ENCODE measurements around the gene HOXC6. TPM values are rescaled to one million over a fixed set of nuclear protein-coding genes. Genes with fewer than 3 reads are reported as not detected.

HOXC6 gene
- total RNA-seq, 1 experiment from 2014 or later, result 7.1 TPM

DNA sequence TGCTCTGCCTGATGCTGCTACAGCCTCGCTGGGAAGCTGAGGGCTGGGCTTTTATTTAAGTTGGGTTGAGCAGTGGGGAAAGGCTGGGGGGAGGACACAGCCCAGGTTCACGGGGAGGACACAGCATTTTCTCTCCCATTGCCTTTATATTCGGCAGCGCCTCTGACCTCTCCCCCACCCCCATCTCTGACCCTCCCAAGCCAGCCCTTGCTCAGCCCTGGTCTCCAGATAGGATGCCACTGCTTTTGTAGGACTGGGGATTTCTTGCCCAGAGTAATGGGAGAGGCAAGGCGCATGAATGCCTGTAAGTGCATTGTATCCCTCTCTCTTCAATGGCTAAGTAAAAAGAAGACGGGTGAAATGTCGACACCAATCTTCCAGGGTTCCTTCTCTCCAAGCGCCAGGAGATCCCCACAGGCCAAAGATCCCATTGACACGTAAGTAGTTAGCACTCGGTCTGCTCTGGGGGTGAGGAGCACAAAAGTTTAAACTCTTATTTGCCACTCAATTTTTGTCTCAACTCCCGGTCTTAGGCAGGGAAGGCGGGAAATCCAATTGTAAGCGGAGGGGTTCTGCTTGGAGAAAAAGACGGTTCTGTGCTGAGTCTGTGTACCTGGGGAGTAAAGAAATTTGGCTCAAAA, 30.0 kb downstream of the HOXC6 start:
- H3K4me1 Mint-ChIP-seq (ENCODE audit: insufficient read depth, unreplicated experiment), result no peaks in the 10 kb centered on the region
- BruUV-seq (replicated peaks), result no TSS peak
- ChIA-PET CTCF (no interaction called here), POLR2A (no interaction called here)
- H3K27me3 Mint-ChIP-seq (ENCODE audit: insufficient read depth, unreplicated experiment), result peaks cover 12% of the 10 kb centered on the region
- H3K36me3 Mint-ChIP-seq (ENCODE audit: insufficient read depth, unreplicated experiment), result no peaks in the 10 kb centered on the region
- no peaks in the 10 kb centered on the region for H3K9me3 Mint-ChIP-seq (ENCODE audit: unreplicated experiment)
- H3K4me3 Mint-ChIP-seq (ENCODE audit: unreplicated experiment), result no peak overlapping the region
- no peak overlapping the region for H3K27ac Mint-ChIP-seq (ENCODE audit: low read depth, unreplicated experiment)
- TF ChIP-seq, protein P1, sequence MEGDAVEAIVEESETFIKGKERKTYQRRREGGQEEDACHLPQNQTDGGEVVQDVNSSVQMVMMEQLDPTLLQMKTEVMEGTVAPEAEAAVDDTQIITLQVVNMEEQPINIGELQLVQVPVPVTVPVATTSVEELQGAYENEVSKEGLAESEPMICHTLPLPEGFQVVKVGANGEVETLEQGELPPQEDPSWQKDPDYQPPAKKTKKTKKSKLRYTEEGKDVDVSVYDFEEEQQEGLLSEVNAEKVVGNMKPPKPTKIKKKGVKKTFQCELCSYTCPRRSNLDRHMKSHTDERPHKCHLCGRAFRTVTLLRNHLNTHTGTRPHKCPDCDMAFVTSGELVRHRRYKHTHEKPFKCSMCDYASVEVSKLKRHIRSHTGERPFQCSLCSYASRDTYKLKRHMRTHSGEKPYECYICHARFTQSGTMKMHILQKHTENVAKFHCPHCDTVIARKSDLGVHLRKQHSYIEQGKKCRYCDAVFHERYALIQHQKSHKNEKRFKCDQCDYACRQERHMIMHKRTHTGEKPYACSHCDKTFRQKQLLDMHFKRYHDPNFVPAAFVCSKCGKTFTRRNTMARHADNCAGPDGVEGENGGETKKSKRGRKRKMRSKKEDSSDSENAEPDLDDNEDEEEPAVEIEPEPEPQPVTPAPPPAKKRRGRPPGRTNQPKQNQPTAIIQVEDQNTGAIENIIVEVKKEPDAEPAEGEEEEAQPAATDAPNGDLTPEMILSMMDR (IDR thresholded peaks at IDR 0.05; ENCODE audit: unreplicated experiment), result no peak
- DNase-seq (ENCODE audit: unreplicated experiment), result no peak
- intact Hi-C loops (cut with micrococcal nuclease), result no loop called here

- BruUV-seq (replicated peaks), result no TSS peak
- ChIA-PET POLR2A (interaction anchor here (0.6 kb wide), 2 partner anchors 21 to 129 kb away, joined by 3 to 4 read pairs; partner anchors contain the start of gene SMUG1), CTCF (interaction anchor here (0.9 kb wide), 1 partner anchor 27 kb away, joined by 5 read pairs; the partner anchor contains the start of gene HOXC5)
- no peak for DNase-seq (ENCODE audit: unreplicated experiment)
- no peaks in the 10 kb centered on the region for H3K36me3 Mint-ChIP-seq (ENCODE audit: insufficient read depth, unreplicated experiment)
- no peaks in the 10 kb centered on the region for H3K9me3 Mint-ChIP-seq (ENCODE audit: unreplicated experiment)
- H3K4me1 Mint-ChIP-seq (ENCODE audit: insufficient read depth, unreplicated experiment), result no peaks in the 10 kb centered on the region
- H3K4me3 Mint-ChIP-seq (ENCODE audit: unreplicated experiment), result no peak overlapping the region
- TF ChIP-seq, protein P1 (IDR thresholded peaks at IDR 0.05; ENCODE audit: unreplicated experiment), result no peak
- intact Hi-C loops (cut with micrococcal nuclease), result no loop called here
- no peak overlapping the region for H3K27ac Mint-ChIP-seq (ENCODE audit: low read depth, unreplicated experiment)
- peaks cover 13% of the 10 kb centered on the region for H3K27me3 Mint-ChIP-seq (ENCODE audit: insufficient read depth, unreplicated experiment)
These were observed 31.4 kb downstream of the HOXC6 start for GRCh38 chr12:54059668-54060067.

DNA sequence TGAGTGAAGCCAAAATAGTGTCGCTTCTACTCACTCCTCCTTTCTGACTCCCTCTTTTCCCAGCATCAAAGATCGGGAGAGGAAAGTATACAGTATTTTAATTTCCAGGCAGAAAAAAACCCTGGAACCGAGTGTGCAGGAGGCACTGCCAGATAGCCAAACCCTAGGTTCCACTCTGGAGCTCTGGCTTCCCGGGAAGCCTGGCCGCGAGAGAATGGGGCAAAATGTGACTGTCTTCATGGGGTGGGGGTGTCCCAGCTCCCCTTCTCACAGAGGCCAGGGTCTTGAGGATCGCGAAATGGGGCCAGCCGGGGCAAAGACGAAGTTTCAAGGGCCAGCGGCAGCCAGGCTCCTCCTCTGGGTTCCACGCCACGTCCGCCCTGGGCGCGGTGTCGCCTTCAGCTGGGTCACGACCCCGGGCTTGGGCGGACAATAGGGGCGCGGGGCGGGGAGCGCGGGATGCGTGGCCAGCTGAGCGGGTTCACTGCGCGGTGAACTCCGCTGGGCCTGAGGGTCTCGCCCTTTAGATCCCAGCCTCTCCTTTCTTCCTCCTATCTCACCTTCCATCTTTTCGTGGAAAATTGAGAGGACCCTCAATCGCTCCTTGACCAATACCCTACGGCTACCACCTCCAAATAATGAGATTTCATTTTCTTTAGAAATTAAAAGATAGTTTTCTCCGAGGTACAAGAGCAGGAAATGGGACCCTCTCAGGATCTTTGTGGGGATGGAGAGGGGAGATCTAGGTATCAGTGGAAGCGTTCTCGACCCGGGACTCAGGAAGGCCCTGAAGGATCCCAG, 32.1 kb downstream of the HOXC6 start:
- H3K9me3 Mint-ChIP-seq (ENCODE audit: unreplicated experiment), result no peaks in the 10 kb centered on the region
- H3K36me3 Mint-ChIP-seq (ENCODE audit: insufficient read depth, unreplicated experiment), result no peaks in the 10 kb centered on the region
- TF ChIP-seq, protein P1 (IDR thresholded peaks at IDR 0.05; ENCODE audit: unreplicated experiment), result no peak
- CTCF ChIA-PET, result interaction anchor here (0.6 to 0.8 kb wide), 2 partner anchors 32 to 541 kb away, joined by 4 read pairs; partner anchors contain the start of gene HOXC6
- H3K27me3 Mint-ChIP-seq (ENCODE audit: insufficient read depth, unreplicated experiment), result peaks cover 13% of the 10 kb centered on the region
- POLR2A ChIA-PET, result no interaction called here
- no peaks in the 10 kb centered on the region for H3K4me1 Mint-ChIP-seq (ENCODE audit: insufficient read depth, unreplicated experiment)
- H3K4me3 Mint-ChIP-seq (ENCODE audit: unreplicated experiment), result no peak overlapping the region
- no peak overlapping the region for H3K27ac Mint-ChIP-seq (ENCODE audit: low read depth, unreplicated experiment)
- DNase-seq (ENCODE audit: unreplicated experiment), result no peak
- intact Hi-C loops (cut with micrococcal nuclease), result no loop called here
- BruUV-seq (replicated peaks), result no TSS peak

- Mint-ChIP-seq H3K9me3 (ENCODE audit: unreplicated experiment) (no peaks in the 10 kb centered on the region), H3K36me3 (ENCODE audit: insufficient read depth, unreplicated experiment) (no peaks in the 10 kb centered on the region), H3K27ac (ENCODE audit: low read depth, unreplicated experiment) (no peak overlapping the region), H3K4me3 (ENCODE audit: unreplicated experiment) (no peak overlapping the region), H3K4me1 (ENCODE audit: insufficient read depth, unreplicated experiment) (no peaks in the 10 kb centered on the region), H3K27me3 (ENCODE audit: insufficient read depth, unreplicated experiment) (peaks cover 18% of the 10 kb centered on the region)
- ChIA-PET POLR2A (no interaction called here), CTCF (interaction anchor here (0.6 to 0.8 kb wide), 2 partner anchors 33 to 542 kb away, joined by 4 read pairs; partner anchors contain the start of gene HOXC6)
- no TSS peak for BruUV-seq (replicated peaks)
- no peak for DNase-seq (ENCODE audit: unreplicated experiment)
- intact Hi-C loops (cut with micrococcal nuclease), result no loop called here
- TF ChIP-seq, protein P1 (IDR thresholded peaks at IDR 0.05; ENCODE audit: unreplicated experiment), result no peak
These were observed 32.9 kb downstream of the HOXC6 start for GRCh38 chr12:54060975-54061778.
